GM21526 (cell line): Measurements from ENCODE around the gene PSME2.

Source experiments
- ATAC-seq: cut with Tn5 transposase; IDR thresholded peaks from one replicate; pipeline ENCODE4 v1.9.1; 2021; ENCODE audit warnings: moderate library complexity; ENCODE audit not compliant: unreplicated experiment, low FRiP score

The PSME2 gene

DNA sequence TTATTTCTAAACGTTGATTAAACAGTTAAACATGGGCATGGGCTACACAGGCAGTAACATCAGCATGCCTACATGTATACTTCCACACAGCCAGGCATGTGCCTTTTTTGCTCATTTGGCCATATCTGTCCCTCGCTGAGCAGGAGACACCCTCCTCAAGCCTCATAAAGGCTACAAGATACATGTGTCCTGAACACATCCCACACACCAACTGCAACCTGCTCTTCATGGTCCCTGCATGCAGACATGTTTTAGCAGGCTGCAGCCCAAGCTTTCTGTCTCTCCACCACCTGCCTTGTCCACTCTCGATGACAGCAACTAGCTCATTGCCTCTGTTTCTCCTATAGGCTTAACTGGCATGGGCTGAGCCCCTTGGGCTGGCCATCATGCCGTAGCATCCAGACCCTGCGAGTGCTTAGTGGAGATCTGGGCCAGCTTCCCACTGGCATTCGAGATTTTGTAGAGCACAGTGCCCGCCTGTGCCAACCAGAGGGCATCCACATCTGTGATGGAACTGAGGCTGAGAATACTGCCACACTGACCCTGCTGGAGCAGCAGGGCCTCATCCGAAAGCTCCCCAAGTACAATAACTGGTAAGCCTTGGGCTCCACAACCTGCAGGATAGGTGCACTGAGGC lies 49.7 kb downstream of the PSME2 start:
- ATAC-seq, result no peak

DNA sequence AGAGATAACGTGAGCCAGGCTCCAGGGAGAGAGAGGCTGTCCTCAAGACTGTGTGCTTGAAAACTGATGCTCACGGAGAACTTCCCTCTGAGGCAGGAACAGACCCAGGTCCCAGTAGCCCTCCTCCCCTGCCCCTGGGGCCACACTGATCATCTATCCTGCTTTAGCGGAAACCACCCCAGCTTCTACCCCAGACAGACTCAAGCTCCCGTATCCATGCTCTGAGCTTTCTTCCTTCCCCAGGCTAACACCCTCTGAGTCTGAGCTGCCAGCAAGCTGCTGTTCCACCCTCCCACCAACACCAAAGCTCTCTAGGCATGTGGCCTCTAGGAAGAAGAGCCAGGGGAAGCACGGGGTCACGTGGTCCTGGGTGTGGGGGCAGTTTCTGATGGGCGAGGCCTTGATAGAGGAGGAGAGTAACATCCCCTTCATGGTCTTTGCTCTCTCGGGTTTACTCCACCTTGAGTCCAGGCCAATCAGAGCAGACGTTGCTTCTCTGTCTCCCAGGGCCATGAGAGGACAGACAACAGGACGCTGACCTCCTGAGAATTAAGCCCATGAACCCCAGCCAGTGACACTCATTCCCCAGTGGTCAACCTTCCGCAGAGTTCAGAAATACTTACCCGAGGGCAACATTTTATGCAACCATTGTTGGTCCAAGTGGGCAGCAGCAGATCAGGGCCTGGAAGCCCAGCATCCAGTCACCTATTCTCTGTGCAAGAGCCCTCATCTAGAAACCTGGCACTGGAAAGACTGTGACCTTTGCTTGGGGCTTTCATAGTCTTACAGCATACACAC lies 50.9 kb downstream of the PSME2 start:
- ATAC-seq, result peak; percentile 45

GRCh38 chr14:24094841-24095270 lies 51.6 kb downstream of the PSME2 start:
- no peak for ATAC-seq

DNA sequence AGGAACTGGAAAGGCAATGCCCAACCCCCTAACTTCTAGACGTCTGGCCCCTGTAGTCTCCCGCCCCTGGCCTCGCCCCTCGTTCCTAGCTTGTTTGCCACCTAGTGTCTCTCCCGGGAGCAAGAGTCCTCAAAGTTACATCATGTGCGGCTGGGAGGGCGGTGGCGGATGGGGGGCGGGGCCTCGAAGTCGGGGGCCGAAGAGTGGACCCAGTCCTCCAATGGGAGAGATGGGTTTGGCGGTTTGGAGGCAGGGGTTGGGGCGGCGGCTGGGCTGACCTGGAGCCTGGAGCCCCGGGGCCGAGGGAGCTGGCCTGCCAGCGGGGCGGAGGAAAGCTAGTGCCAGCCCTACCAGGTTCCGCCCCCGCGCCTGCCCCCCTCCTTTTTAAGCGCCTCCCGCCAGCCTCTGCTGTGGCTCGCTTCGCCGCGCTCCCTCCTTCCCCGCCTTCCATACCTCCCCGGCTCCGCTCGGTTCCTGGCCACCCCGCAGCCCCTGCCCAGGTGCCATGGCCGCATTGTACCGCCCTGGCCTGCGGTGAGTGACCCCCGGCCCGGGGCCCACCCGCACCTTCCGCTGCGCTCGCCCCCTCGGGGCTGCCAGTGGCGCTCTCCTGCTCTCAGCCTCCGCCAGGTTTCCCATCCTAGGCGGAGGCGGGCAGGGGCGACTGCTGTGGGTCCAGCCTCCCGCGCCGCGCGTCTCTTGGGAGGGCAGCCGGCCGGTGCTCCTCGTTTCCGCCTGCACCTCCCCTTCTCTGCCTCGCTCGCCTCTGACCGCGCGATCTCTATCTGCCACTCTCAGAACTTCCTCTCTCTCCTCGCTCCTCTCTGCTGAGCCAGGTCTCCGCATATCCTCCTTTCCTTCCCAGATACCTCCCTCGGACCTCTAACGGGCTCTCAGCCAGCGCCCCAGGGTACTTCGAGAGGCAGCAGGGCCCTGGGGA lies 52.2 kb downstream of the PSME2 start, which contains the start of gene PCK2:
TSS of gene PCK2 (plus strand) at position 411 of the 940 bp plus-strand sequence. CDS start at position 506, 95 bp downstream.
- peak; percentile 44 for ATAC-seq
